Right kidney (tissue), 1 donor: ENCODE data around the gene MEDAG.
"Not testable (repeated sequence)": the region's sequence is repeated elsewhere in the genome, so short reads cannot be mapped to it uniquely, and the experiment has no call there.

Source experiments
- DNase-seq: peaks from one replicate; pipeline ENCODE4 v3.0.0-alpha.2; 2016

MEDAG gene

DNA sequence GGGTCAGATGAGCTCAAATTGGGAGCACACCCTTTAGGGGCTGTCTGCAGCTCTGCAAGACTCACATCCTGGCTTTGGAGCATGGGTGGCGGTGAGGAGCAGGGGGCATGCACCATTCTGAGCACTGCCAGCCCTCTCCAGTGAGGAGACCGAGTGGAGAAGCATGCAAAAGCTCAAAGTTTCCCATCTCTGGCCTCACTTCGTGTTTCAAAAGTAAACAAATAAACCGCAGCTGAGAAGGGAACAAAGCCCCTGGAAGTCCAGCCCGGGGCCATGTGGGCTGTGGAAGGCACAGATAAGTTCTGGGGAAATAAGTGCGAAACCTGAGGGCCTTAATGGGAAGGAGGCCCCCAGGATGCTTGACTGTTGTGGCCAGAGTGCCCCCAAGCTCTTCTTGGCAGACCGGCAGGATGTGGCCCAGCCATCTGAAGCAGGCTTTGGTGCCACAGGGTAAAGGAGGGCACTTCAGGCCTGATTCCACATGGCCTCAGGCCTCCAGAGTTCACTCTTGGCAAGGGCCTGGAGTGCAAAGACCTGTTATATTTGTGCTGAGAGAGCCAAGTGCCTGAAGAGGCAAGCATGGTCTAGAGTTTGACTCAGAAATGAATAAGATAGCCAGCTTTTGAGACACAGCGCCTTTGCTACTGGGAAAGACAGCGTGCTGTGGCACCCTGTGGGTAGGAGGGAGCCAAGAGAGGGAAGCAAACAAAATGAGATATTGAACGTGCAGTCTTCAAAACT lies 1.2 kb downstream of the MEDAG start:
- peak; percentile 31 for DNase-seq

DNA sequence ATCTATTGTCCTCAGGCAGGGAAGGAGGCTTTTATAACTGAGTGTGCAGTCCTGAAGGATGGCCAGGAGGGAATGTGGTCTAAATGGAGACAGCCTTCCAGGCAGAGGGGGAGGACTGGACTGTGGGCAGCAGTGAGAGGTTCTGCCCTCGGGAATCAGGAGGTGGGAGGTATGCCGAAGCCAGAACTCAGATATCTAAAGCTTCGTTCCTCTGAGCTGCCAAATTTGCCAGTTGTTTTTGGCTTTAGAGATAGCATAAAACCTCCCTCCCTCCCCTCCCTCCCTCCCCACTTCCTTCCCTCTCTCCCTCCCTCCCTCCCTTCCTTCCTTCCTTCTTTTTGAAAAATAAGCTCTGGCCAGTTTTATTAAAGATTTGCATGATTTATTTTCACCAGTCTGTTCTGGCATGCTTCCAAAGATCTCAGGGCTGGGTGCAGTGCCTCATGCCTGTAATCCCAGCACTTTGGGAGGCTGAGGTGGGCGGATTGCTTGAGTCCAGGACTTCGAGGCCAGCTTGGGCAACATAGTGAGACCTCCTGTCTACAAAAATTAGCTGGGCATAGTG lies 2.4 kb downstream of the MEDAG start:
- DNase-seq, result no peak

DNA sequence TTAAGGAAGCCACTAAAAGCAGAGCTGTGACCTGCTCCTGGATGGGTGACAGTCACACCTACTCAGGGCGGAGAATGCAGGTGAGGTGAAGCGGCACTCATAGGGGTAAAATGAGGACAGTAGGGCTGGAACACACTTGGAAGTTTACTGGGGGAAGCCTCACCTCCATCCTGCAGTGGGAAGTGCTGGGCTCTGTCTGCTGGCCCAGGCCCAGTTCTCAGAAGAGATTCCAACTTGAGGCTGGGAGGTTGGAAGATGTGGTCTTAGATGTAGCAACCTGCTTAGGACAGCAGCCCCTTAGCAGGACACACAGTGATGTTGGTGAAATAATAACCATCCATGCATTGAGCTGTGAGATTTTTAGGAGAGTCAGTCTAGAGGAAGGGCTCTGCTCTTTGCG lies 4.6 kb downstream of the MEDAG start:
- DNase-seq, result no peak

DNA sequence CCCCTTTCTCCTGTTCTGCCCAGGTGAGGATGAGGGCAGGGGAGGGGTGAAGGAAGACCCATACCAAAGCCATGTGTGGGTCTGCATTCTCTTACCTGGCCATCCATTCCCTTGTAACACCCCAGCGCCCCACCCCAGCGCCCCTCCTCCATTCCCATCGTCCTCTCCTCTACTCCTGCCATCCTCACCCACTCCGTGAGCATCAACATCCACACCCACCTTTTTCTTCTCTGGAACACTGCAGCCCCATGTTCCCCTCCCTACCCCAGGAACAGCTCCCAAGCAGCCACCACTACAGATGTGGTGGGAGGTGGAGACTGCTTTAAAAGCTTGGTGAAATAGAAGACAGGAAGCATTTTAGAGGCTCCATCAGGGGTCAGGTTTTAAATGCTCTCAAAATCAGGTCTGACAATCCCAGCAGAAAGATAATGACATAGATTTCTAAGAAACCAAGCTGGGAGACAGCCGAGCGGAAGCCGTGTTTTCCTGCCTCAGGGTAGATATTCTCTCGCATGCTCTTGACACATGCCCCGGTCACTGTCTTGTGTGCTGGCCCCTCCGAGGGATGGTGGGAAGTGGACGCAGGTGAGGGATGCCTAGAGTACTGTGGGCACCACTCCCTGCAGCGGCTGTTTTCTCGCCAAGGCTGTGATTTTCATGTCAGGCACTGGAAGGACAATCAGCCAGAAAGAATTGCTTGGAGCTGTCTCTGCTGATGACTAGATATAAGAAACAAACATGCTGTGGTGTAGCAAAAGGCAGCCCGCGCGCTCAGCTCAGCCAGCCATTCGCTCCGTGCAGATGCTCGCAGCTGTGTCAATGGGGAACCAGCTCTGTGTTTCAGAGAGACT lies 9.8 kb downstream of the MEDAG start:
- DNase-seq, result no peak

DNA sequence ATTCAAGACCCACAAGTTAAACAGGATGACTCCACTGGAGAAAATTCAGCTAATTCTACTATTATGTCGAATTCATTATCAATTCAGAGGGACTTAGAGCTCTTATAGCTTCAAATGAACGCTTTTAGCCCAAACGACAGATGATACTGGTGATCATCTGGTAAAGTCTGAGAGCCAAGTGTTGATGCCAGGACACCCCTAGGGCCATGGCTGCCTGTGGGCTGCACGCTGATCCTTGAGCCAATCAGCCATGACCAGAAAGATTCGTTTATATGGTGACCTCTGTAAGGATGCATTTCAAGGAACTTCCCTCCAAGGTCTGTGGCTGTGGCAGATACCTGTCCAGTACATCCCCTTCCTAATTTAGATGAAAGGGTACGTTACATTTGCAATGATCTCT lies 10.9 kb downstream of the MEDAG start:
- no peak for DNase-seq

DNA sequence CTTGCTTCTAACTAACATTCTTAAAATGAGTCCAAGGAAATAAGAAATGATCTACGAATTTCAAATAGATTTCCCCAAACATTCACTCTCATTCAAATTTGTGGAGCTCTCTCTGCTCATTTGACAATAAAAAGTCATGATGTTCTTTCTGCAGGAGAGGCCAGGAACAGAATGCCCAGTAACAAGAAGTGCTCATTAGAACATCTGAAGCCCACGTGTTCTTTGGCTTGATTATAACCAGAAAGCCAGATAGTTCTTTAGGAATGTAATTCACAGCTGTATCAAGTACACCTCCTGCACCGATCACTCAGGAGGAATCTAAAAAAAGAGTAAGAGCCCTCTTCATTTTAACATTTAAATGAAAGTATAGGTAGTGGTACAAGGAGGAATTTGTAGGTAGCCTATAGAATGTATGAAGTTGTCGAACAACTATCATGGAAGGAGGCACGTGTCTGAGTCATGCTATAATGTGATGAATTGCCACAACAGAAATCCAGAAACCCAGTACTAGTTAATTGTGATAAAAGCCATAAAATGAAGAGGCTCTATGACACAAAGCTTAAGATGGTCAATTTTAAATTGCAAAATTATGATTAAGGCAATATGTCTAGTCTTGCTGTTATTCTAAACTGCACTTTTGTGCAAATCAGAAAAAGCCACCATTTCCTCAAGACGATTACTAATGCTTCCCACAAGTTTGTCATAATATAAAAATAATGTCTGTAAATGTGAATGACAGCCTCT lies 12.8 kb downstream of the MEDAG start:
- no peak for DNase-seq

DNA sequence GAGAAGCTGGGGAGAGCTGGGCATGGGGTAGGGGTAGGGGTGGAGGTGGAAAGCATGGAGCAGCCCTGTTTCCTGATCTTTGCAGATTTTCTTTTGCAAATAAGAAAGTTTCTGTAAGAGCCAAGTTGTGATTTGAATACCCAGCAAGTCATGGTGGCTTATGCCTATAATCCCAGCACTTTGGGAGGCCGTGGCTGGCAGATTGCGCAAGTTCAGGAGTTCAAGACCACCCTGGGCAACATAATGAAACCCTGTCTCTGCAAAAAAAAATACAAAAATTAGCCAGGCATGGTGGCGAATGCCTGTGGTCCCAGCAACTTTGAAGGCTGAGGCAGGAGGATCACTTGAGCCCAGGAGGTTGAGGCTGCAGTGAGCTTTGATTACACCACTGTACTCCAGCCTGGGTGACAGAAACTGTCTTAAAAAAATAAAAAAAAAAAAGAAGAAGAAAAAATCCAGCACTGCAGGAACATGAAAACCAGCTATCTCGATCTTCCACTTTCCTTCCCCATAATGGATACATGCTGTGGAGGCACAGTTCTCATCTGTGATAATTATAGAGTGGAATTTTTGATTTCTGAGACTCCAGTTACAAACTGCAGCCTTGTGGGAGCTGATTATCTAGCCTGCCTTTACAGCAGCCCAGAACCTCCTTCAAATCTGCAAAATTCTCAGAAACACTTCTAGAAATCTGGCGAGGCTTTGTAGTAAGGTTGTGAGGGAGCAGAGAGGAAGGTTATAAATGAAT lies 14.3 kb downstream of the MEDAG start:
- no peak for DNase-seq

DNA sequence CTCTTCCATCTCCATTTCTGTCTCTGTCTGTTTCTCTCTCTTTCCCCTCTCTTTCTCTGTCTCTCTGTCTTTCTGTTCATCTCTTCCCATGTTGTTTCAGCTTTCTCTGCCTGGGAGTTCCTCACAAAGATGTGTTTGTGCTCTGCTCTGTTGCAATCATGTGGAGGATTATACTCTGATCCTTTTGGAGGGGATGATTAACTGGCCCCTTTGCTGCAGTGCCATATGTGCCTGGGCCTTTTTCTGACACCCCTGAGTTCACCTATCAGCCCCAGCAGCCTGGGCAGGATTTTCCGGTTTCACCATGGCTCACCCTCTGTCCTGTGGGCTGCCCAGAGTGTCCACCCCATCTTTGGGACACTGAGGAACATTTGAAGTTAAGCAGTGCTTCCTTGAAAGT lies 17.3 kb downstream of the MEDAG start:
- DNase-seq, result no peak

DNA sequence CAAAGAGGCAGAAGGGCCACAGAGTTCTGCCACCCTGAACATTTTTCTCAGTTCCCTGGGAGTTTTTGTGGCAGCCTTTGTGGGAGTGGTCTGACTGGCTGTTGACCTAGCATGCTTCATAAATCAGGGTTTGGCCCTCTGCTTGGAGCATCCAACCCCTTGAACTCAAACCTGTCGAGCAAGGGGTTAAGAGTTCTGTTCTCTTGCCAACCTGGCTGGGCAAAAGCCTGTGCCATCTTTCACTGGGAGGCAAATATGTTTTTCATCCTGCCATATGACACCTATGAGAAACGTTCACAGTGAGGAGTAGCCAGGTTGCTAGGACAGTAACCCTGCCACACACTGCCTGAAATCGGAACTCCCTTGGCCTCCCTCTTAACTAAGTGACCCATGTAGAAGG lies 18.6 kb downstream of the MEDAG start:
- DNase-seq, result peak; percentile 24

DNA sequence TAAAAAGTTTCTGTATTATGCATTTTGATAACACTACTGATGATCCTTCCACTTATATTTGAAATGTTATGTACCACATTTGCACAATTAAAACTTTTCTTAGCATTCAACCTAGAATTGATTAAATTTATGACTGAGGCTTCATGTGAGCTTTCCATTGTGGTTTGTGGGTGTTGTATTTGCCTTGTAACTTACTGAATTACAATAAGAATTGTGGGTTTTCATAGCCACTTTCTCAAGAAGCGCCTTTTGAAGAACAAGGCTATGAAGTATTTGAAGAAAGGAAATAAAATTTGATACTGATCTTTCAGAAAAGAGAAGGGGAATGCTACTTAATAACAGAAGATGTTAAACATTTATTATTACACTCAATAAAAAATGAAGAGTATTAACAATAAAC lies 19.4 kb downstream of the MEDAG start:
- no peak for DNase-seq

DNA sequence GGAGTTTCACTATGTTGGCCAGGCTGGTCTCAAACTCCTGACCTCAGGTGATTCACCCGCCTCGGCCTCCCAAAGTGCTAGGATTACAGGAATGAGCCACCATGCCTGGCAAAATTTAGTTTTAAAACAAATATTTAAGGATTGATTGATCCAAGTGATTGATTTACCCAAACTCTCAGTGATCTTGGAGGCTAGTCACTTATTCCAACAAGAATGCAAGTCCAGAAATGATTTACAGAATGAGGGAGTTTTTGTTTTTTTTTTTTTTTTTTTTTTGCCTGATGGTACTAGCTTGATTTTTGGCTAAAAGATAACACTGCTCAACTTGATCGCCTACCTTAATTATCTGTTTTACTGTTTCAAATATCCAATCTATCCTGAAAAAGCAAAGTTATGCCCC lies 20.7 kb downstream of the MEDAG start:
- no peak for DNase-seq

DNA sequence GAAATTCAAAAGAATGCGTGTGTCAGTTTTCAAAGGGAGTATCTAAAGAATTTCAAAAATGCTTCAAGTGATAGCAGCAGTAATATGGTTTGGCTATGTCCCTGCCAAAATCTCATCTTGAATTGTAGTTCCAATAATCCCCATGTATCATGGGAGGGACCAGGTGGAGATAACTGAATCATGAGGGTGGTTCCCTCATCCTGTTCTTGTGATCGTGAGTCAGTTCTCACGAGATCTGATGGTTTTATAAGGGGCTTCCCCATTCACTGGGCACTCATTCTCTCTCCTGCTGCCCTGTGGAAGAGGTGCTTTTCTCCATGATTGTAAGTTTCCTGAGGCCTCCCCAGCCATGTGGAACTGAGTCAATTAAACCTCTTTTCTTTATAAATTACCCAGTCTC lies 21.1 kb downstream of the MEDAG start:
- not testable (repeated sequence) for DNase-seq

DNA sequence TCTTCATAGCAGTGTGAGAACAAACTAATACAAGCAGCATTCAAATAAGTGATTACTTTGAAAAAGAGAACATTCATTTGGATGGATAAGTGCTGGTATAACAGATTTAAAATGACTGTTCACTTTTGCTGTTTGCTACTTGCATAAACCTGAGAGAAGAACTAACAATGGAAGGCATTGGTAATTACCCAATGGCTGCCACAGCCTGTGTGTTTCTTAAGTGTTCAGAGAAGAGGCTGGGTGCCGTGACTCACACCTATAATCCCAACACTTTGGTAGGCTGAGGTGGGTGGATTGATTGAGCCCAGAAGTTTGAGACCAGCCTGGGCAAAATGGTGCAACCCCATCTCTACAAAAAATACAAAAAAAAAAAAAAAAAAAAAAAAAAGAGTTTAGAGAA lies 21.5 kb downstream of the MEDAG start:
- no peak for DNase-seq

DNA sequence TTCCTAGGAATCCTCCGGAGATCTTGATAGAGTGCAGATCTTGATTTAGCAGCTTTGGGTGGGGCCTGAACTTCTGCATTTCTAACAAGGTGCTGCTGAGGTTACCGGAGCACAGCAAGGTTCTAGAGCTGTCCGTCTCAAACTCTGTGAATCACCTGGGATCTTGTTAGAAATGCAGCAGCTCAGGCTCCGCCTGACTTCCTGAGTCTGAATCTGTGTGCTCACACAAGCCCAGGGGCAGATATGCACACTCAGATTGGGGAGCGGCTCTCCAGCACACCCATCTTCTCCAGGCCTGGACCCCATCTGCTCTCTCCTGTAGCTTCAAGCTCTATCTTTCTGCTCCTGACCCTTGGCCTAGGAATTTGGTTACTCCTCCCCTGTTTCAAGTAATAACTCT lies 22.9 kb downstream of the MEDAG start:
- no peak for DNase-seq

DNA sequence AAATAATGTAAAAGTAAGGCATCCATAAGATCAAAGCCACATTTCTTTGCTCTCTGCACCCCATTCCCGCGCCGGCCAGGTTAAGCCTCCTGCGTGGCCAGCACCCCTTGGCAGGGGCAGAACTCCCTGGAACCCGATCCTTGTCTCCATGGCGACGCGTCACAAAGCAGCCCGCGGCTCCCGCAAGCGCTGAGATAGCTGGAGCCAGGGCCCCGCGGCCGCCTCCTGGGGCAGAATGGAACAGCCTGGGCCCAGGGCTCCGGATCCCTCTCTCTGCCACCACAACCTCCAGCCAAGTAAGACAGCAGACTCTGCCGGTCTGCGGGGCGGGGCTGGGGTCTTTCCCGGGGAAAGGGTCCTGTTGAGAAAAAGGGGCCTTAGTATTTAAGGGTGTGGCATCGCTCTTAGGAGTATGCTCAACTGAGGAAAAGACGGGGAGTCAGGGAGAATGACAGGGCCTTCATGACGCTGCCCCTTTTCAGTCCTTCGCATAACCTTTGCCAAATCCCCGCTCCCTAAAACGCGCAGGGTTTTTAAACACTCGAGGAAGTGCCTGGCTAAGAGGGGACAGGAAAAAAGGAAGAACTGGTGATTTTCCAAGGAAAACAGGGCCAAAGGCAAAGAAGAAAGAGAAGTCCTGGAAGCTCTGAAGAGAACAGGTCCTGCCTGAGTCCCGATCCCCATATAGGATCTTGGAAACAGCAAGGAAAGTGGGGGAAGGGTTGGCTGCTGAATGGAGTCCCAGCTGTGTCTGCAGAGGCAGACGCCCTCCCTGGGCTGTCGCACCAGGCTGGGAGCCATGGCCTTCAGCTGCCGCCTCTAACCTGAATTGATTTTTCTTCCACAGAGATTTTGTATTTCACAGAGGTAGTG lies 26.6 kb downstream of the MEDAG start, which contains the start of gene TEX26:
Gene TEX26, plus strand, starts transcription at position 176 of the 873 bp plus-strand sequence. Its CDS starts 60 bp downstream, at position 236.
- DNase-seq, result peak; percentile 42

DNA sequence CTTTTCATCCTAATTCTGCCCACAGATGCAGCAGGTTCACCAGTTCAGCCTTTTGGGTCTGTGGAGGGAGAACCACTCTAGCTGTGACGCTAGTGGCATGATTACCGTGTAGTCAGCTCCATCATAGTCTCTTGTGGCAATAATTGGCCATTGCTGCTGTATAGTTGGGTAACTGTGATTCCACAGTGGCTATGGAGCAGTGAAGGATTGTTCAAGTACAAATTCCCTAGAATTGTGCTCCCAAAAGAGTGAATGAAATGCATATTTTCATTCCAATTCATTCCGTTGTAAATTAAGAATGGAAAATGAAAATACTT lies 27.2 kb downstream of the MEDAG start:
- DNase-seq, result no peak

DNA sequence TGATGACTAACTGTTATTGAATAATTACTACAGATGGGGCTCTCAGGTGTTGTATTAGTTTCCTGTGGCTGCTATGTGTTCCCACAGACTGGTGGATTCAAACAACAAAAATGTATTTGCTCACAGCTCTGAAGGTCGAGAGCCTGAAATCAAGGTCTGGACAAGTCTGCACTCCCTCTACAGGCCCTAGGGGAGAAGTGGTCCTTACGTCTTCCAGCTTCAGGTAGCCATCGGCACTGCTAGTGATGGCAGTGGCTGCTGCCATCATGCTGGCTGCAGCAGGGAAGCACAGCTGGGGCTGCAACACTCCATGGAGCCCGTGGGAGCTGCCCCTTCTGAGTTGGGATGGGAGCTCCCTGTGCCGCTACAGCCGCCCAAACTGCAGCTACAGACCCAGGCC lies 28.3 kb downstream of the MEDAG start:
- DNase-seq, result no peak

DNA sequence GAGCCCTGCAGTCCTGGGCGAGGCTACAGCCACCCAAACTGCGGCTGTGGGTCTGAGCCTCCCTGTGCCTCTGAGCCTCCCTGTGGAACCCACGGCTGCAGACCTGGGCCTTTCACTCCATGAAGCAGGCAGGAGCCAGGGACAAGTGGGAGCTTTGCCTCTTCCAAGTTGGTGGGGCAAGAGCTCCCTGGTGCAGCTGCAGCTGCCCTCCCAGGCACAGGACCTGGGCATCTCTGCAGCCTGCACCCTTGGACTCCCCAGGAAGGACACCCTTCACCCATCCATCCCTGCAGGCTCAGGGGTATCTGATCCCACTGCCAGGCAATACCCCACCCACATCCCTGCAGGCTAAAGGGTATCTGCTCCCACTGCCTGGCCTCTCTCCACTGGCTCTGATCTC lies 28.7 kb downstream of the MEDAG start:
- no peak for DNase-seq

DNA sequence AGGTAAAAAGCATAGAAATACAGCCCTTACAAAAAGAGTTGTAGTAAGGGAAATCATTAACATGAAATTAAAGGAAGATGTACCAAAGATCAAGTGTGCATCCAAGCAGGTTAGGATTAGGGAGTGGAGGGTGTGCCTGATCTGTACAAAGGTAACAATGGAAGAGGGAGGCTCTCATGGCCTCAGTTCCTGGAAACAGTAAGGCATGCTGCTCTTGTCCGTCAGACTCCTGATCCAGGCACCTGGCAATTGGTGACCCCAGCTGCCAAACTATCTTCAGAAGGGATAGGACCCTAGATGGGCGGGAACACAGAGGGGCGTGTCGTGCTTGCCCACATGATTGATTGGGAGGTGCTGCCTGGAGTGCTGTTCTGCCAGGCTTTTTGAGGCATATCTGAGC lies 30.9 kb downstream of the MEDAG start:
- DNase-seq, result no peak

DNA sequence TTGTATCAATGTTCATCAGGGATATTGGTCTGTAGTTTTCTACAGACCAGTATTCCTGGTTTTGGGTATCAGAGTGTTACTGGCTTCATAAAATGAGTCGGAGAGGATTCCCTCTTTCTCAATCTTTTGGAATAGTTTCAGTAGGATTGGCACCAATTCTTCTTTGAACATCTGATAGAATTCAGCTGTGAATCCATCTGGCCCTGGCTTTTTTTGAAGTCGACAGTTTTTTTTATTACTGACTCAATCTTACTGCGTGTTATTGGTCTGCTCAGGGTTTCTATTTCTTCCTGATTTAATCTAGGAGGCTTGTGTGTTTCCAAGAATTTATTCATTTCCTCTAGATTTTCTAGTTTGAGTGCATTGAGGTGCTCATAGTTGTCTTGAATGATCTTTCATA lies 37.8 kb downstream of the MEDAG start:
- no peak for DNase-seq
